GM19468 (cell line): ENCODE measurements around the gene CTNNBL1.

Experiments
- ATAC-seq: cut with Tn5 transposase; IDR thresholded peaks from one replicate; pipeline ENCODE4 v1.9.1; 2021; ENCODE audit warnings: mild to moderate bottlenecking, moderate library complexity, moderate number of reproducible peaks; ENCODE audit not compliant: unreplicated experiment; ENCODE audit errors: extremely low read depth

CTNNBL1 gene

GRCh38 chr20:37735541-37735940 is 41.7 kb downstream of the CTNNBL1 start:
- ATAC-seq: no peak

GRCh38 chr20:37736132-37736531 is 42.3 kb downstream of the CTNNBL1 start:
- no peak for ATAC-seq

- no peak for ATAC-seq
These were observed 44.1 kb downstream of the CTNNBL1 start for GRCh38 chr20:37737826-37738420.

- no peak for ATAC-seq
These were observed 47.2 kb downstream of the CTNNBL1 start for GRCh38 chr20:37741055-37741454.

GRCh38 chr20:37741570-37741969 is 47.7 kb downstream of the CTNNBL1 start:
- ATAC-seq: no peak

- ATAC-seq: no peak
These were observed 48.3 kb downstream of the CTNNBL1 start for GRCh38 chr20:37742131-37742530.

- ATAC-seq: no peak
These were observed 50.5 kb downstream of the CTNNBL1 start for GRCh38 chr20:37744347-37744746.

- no peak for ATAC-seq
These were observed 51.7 kb downstream of the CTNNBL1 start for GRCh38 chr20:37745553-37745952.

- ATAC-seq: no peak
These were observed 54.2 kb downstream of the CTNNBL1 start for GRCh38 chr20:37748015-37748414.

GRCh38 chr20:37749218-37749617 is 55.4 kb downstream of the CTNNBL1 start:
- no peak for ATAC-seq

- no peak for ATAC-seq
These were observed 56.0 kb downstream of the CTNNBL1 start for GRCh38 chr20:37749620-37750403.

GRCh38 chr20:37755665-37756064 is 61.8 kb downstream of the CTNNBL1 start:
- no peak for ATAC-seq

- ATAC-seq: no peak
These were observed 62.4 kb downstream of the CTNNBL1 start for GRCh38 chr20:37756234-37756633.

GRCh38 chr20:37757550-37757949 is 63.7 kb downstream of the CTNNBL1 start:
- ATAC-seq: no peak

GRCh38 chr20:37758332-37758731 is 64.5 kb downstream of the CTNNBL1 start:
- no peak for ATAC-seq

GRCh38 chr20:37759052-37759553 is 65.3 kb downstream of the CTNNBL1 start:
- no peak for ATAC-seq

- no peak for ATAC-seq
These were observed 66.0 kb downstream of the CTNNBL1 start for GRCh38 chr20:37759761-37760209.

- ATAC-seq: no peak
These were observed 66.5 kb downstream of the CTNNBL1 start for GRCh38 chr20:37760322-37760721.

- ATAC-seq: no peak
These were observed 69.1 kb downstream of the CTNNBL1 start for GRCh38 chr20:37762716-37763485.

- ATAC-seq: no peak
These were observed 70.6 kb downstream of the CTNNBL1 start for GRCh38 chr20:37764333-37764935.
